ENCODE measurements around the gene C5orf34. TPM values are rescaled to one million over a fixed set of nuclear protein-coding genes. Genes with fewer than 3 reads are reported as not detected.
"Not testable (repeated sequence)": the region's sequence is repeated elsewhere in the genome, so short reads cannot be mapped to it uniquely, and the experiment has no call there.

Gene C5orf34
- total and polyA plus RNA-seq, 4 donors = 1.1 to 5.9 (median 1.6) TPM

- no peak for DNase-seq
- ATAC-seq (ENCODE audit: insufficient read depth, low FRiP score) = no peak
- no peaks in the 10 kb centered on the region for H3K36me3 ChIP-seq (ENCODE audit: control insufficient read depth in 4 of 4, insufficient read depth in 4 of 4, low read length in 4 of 4)
These were observed 505 bp downstream of the C5orf34 start for GRCh38 chr5:43514471-43514815.

GRCh38 chr5:43514025-43514424, 923 bp downstream of the C5orf34 start:
- no peak for TF ChIP-seq CTCF (IDR thresholded peaks at IDR 0.05; ENCODE audit: control extremely low read depth, extremely low read depth)
- H3K36me3 ChIP-seq (ENCODE audit: control insufficient read depth in 4 of 4, insufficient read depth in 4 of 4, low read length in 4 of 4) = no peaks in the 10 kb centered on the region
- peak overlapping the region; percentile 89 to 93 for H3K9ac ChIP-seq (ENCODE audit: insufficient read depth in 1 of 2, low read length in 2 of 2)
- 20 to 31% methylated on average over 4 of the region's 4 CpGs for WGBS, 2 donors
- no peaks in the 10 kb centered on the region for H3K27me3 ChIP-seq (ENCODE audit: control insufficient read depth in 3 of 3, insufficient read depth in 3 of 3, low read length in 2 of 3)
- no peak overlapping the region for H3K4me3 ChIP-seq
- no peaks in the 10 kb centered on the region for H3K9me3 ChIP-seq (ENCODE audit: control insufficient read depth in 4 of 4, insufficient read depth in 3 of 4, low read length in 3 of 4)
- no peak overlapping the region for H3K27ac ChIP-seq (ENCODE audit: low read depth in 1 of 2, low read length in 1 of 2)
- H3K4me1 ChIP-seq (ENCODE audit: control insufficient read depth in 5 of 5, insufficient read depth in 5 of 5, low read length in 5 of 5) = peaks cover 0 to 21% (median 6%) of the 10 kb centered on the region in 5 donors
- DNase-seq = peak in 2 of 3 donors; percentile 18 to 32
- no peak for ATAC-seq (ENCODE audit: insufficient read depth, low FRiP score)

More at GRCh38 chr5:43514471-43514815, 505 bp downstream of the C5orf34 start:
- Histone ChIP-seq H3K9me3 (ENCODE audit: control insufficient read depth in 4 of 4, insufficient read depth in 3 of 4, low read length in 3 of 4) (no peaks in the 10 kb centered on the region), H3K9ac (ENCODE audit: insufficient read depth in 1 of 2, low read length in 2 of 2) (peak overlapping the region; percentile 89 to 93), H3K4me1 (ENCODE audit: control insufficient read depth in 5 of 5, insufficient read depth in 5 of 5, low read length in 5 of 5) (peaks cover 0 to 21% (median 6%) of the 10 kb centered on the region in 5 donors), H3K27me3 (ENCODE audit: control insufficient read depth in 3 of 3, insufficient read depth in 3 of 3, low read length in 2 of 3) (no peaks in the 10 kb centered on the region), H3K27ac (ENCODE audit: low read depth in 1 of 2, low read length in 1 of 2) (peak overlapping the region; percentile 65 to 83), H3K4me3 (peak overlapping the region; percentile 63)
- 0 to 1% methylated on average over 6 of the region's 6 CpGs for WGBS, 2 donors
- TF ChIP-seq CTCF (IDR thresholded peaks at IDR 0.05; ENCODE audit: control extremely low read depth, extremely low read depth) = no peak

GRCh38 chr5:43511062-43511461, 3.9 kb downstream of the C5orf34 start:
- WGBS, 2 donors = 93 to 95% methylated on average over 21 to 36 of the region's 36 CpGs
- not testable (repeated sequence) for H3K4me3 ChIP-seq; ATAC-seq (ENCODE audit: insufficient read depth, low FRiP score)

GRCh38 chr5:43498581-43498980, 16.4 kb downstream of the C5orf34 start:
- Histone ChIP-seq H3K36me3 (ENCODE audit: control insufficient read depth in 4 of 4, insufficient read depth in 4 of 4, low read length in 4 of 4) (peaks cover 0 to 6% (median 0%) of the 10 kb centered on the region in 4 donors), H3K9me3 (ENCODE audit: control insufficient read depth in 4 of 4, insufficient read depth in 3 of 4, low read length in 3 of 4) (no peaks in the 10 kb centered on the region), H3K4me1 (ENCODE audit: control insufficient read depth in 5 of 5, insufficient read depth in 5 of 5, low read length in 5 of 5) (no peaks in the 10 kb centered on the region), H3K27ac (ENCODE audit: low read depth in 1 of 2, low read length in 1 of 2) (no peak overlapping the region), H3K27me3 (ENCODE audit: control insufficient read depth in 3 of 3, insufficient read depth in 3 of 3, low read length in 2 of 3) (no peaks in the 10 kb centered on the region), H3K9ac (ENCODE audit: insufficient read depth in 1 of 2, low read length in 2 of 2) (no peak overlapping the region), H3K4me3 (no peak overlapping the region)
- WGBS, 2 donors = 89 to 95% methylated on average over 2 of the region's 2 CpGs
- DNase-seq = no peak
- no peak for TF ChIP-seq CTCF (IDR thresholded peaks at IDR 0.05; ENCODE audit: control extremely low read depth, extremely low read depth)
- no peak for ATAC-seq (ENCODE audit: insufficient read depth, low FRiP score)

More at GRCh38 chr5:43511062-43511461, 3.9 kb downstream of the C5orf34 start:
- H3K4me1 ChIP-seq (ENCODE audit: control insufficient read depth in 5 of 5, insufficient read depth in 5 of 5, low read length in 5 of 5) = peaks cover 0 to 21% (median 6%) of the 10 kb centered on the region in 5 donors
- H3K9ac ChIP-seq (ENCODE audit: insufficient read depth in 1 of 2, low read length in 2 of 2); H3K27ac ChIP-seq (ENCODE audit: low read depth in 1 of 2, low read length in 1 of 2); H3K9me3 ChIP-seq (ENCODE audit: control insufficient read depth in 4 of 4, insufficient read depth in 3 of 4, low read length in 3 of 4); DNase-seq; H3K27me3 ChIP-seq (ENCODE audit: control insufficient read depth in 3 of 3, insufficient read depth in 3 of 3, low read length in 2 of 3); H3K36me3 ChIP-seq (ENCODE audit: control insufficient read depth in 4 of 4, insufficient read depth in 4 of 4, low read length in 4 of 4): not testable (repeated sequence)

Data from lung (tissue), 12 donors.